ENCODE results near the gene WDR82.

The WDR82 gene

GRCh38 chr3:52210037-52210436, 68.4 kb downstream of the WDR82 start:
- Histone ChIP-seq H4K91ac (ENCODE audit: low read length) (no peak overlapping the region), H3K9ac (ENCODE audit: low read length) (no peak overlapping the region), H3K9me3 (ENCODE audit: control insufficient read depth, low read length) (no peaks in the 10 kb centered on the region), H3K36me3 (ENCODE audit: control insufficient read depth in 1 of 2, insufficient read depth in 2 of 2, low read depth in 1 of 2, low read length in 2 of 2) (peaks cover 60 to 95% of the 10 kb centered on the region in 2 experiments), H3K23ac (ENCODE audit: low read length in 2 of 2) (no peak overlapping the region), H3K27me3 (ENCODE audit: control insufficient read depth in 1 of 2, insufficient read depth in 1 of 2, low read length in 2 of 2) (no peaks in the 10 kb centered on the region), H3K4ac (ENCODE audit: low read depth in 1 of 2, low read length in 2 of 2) (no peak overlapping the region), H2BK120ac (ENCODE audit: low read depth, low read length) (no peak overlapping the region), H3K79me1 (replicated peaks; ENCODE audit: low read length, poor library complexity, severe bottlenecking) (peaks cover 18% of the 10 kb centered on the region), H2AFZ (ENCODE audit: low read depth, low read length) (no peak overlapping the region), H2BK5ac (ENCODE audit: low read depth, low read length, poor library complexity, severe bottlenecking) (no peak overlapping the region), H3K18ac (ENCODE audit: low read depth in 1 of 2, low read length in 2 of 2) (no peak overlapping the region), H4K8ac (ENCODE audit: low read length) (no peak overlapping the region), H2BK12ac (ENCODE audit: low read length in 2 of 2) (no peak overlapping the region), H3K4me1 (ENCODE audit: control insufficient read depth, insufficient read depth, low read depth, low read length) (no peaks in the 10 kb centered on the region), H2BK15ac (ENCODE audit: low read depth, poor library complexity, severe bottlenecking) (no peak overlapping the region), H2AK5ac (ENCODE audit: low read length, severe bottlenecking) (no peak overlapping the region), H3K4me2 (ENCODE audit: low read length, poor library complexity, severe bottlenecking) (no peak overlapping the region), H3K4me3 (ENCODE audit: insufficient read depth in 1 of 2, low read depth in 1 of 2, low read length in 2 of 2) (no peak overlapping the region), H3K14ac (ENCODE audit: low read length in 2 of 2) (no peak overlapping the region), H3K27ac (ENCODE audit: low read length, poor library complexity, severe bottlenecking) (no peak overlapping the region)
- no peak for DNase-seq

DNA sequence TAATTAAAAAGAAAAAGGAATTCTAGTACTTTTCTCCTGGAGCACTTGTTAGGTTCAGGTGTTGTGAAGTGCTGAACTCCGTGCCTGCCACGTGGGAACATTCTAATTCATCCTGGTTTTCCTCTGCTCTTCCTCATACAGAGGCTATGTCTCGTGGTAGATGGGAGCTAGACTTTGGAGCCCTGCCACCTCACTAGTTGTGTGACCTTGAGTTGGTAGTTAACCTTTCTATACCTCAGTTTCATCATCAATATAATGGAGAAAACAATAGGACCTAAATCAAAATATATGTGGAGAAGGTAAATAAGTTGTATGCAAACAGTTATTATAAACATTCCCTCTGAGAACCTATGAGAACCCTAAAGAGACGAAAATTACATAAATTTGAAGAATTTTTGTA, 69.9 kb downstream of the WDR82 start:
- no peak overlapping the region for H3K9ac ChIP-seq (ENCODE audit: low read length)
- H2BK5ac ChIP-seq (ENCODE audit: low read depth, low read length, poor library complexity, severe bottlenecking): no peak overlapping the region
- no peaks in the 10 kb centered on the region for H3K4me1 ChIP-seq (ENCODE audit: control insufficient read depth, insufficient read depth, low read depth, low read length)
- H3K14ac ChIP-seq (ENCODE audit: low read length in 2 of 2): no peak overlapping the region
- no peak overlapping the region for H3K4me3 ChIP-seq (ENCODE audit: insufficient read depth in 1 of 2, low read depth in 1 of 2, low read length in 2 of 2)
- H2BK12ac ChIP-seq (ENCODE audit: low read length in 2 of 2): no peak overlapping the region
- no peak overlapping the region for H3K4ac ChIP-seq (ENCODE audit: low read depth in 1 of 2, low read length in 2 of 2)
- no peak overlapping the region for H3K27ac ChIP-seq (ENCODE audit: low read length, poor library complexity, severe bottlenecking)
- no peak overlapping the region for H3K23ac ChIP-seq (ENCODE audit: low read length in 2 of 2)
- no peak overlapping the region for H2BK120ac ChIP-seq (ENCODE audit: low read depth, low read length)
- H2BK15ac ChIP-seq (ENCODE audit: low read depth, poor library complexity, severe bottlenecking): no peak overlapping the region
- H2AFZ ChIP-seq (ENCODE audit: low read depth, low read length): no peak overlapping the region
- H4K8ac ChIP-seq (ENCODE audit: low read length): no peak overlapping the region
- H3K36me3 ChIP-seq (ENCODE audit: control insufficient read depth in 1 of 2, insufficient read depth in 2 of 2, low read depth in 1 of 2, low read length in 2 of 2): peaks cover 60 to 95% of the 10 kb centered on the region in 2 experiments
- no peak overlapping the region for H4K91ac ChIP-seq (ENCODE audit: low read length)
- no peaks in the 10 kb centered on the region for H3K27me3 ChIP-seq (ENCODE audit: control insufficient read depth in 1 of 2, insufficient read depth in 1 of 2, low read length in 2 of 2)
- peaks cover 23% of the 10 kb centered on the region for H3K79me1 ChIP-seq (replicated peaks; ENCODE audit: low read length, poor library complexity, severe bottlenecking)
- no peak overlapping the region for H2AK5ac ChIP-seq (ENCODE audit: low read length, severe bottlenecking)
- no peak overlapping the region for H3K18ac ChIP-seq (ENCODE audit: low read depth in 1 of 2, low read length in 2 of 2)
- WGBS: 100% methylated on average over 4 of the region's 4 CpGs
- no peak overlapping the region for H3K4me2 ChIP-seq (ENCODE audit: low read length, poor library complexity, severe bottlenecking)
- no peak for DNase-seq
- no peaks in the 10 kb centered on the region for H3K9me3 ChIP-seq (ENCODE audit: control insufficient read depth, low read length)

DNA sequence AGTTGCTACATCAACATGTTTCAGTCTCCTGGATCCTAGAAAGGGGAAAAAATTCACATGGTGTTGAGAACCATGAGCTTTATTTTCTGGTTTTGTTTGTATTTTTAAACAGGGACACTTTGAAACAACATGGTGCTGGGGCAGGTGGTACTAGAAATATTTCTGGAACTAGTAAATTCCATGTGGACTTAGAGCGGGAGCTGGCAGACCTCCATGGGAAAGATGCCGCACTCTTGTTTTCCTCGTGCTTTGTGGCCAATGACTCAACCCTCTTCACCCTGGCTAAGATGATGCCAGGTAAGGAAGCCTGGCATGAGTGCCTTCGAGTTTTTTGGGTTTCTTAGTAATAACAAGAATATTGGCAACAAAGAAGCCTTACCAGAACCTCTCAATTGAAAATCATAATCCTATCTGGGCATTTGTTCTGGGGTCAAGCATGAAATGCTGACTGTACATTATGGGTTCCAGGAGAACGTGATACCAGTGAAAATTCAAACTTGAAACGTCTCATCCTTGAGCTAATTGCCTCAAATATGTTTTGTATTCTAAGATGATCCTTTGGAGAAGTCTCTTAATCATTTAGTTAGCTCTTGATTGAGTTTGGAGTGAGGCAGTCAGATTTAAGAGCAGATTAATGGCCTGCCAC, 72.6 kb downstream of the WDR82 start:
- H2BK120ac ChIP-seq (ENCODE audit: low read depth, low read length): no peak overlapping the region
- DNase-seq: no peak
- WGBS: 96% methylated on average over 5 of the region's 6 CpGs
- H3K27ac ChIP-seq (ENCODE audit: low read length, poor library complexity, severe bottlenecking): no peak overlapping the region
- H2BK12ac ChIP-seq (ENCODE audit: low read length in 2 of 2): no peak overlapping the region
- no peak overlapping the region for H3K14ac ChIP-seq (ENCODE audit: low read length in 2 of 2)
- H3K79me1 ChIP-seq (replicated peaks; ENCODE audit: low read length, poor library complexity, severe bottlenecking): peaks cover 20% of the 10 kb centered on the region
- peaks cover 48 to 96% of the 10 kb centered on the region in 2 experiments for H3K36me3 ChIP-seq (ENCODE audit: control insufficient read depth in 1 of 2, insufficient read depth in 2 of 2, low read depth in 1 of 2, low read length in 2 of 2)
- H4K8ac ChIP-seq (ENCODE audit: low read length): no peak overlapping the region
- no peak overlapping the region for H4K91ac ChIP-seq (ENCODE audit: low read length)
- no peak overlapping the region for H3K23ac ChIP-seq (ENCODE audit: low read length in 2 of 2)
- H2AK5ac ChIP-seq (ENCODE audit: low read length, severe bottlenecking): no peak overlapping the region
- no peak overlapping the region for H3K4ac ChIP-seq (ENCODE audit: low read depth in 1 of 2, low read length in 2 of 2)
- no peak overlapping the region for H3K4me3 ChIP-seq (ENCODE audit: insufficient read depth in 1 of 2, low read depth in 1 of 2, low read length in 2 of 2)
- H2BK5ac ChIP-seq (ENCODE audit: low read depth, low read length, poor library complexity, severe bottlenecking): no peak overlapping the region
- H3K27me3 ChIP-seq (ENCODE audit: control insufficient read depth in 1 of 2, insufficient read depth in 1 of 2, low read length in 2 of 2): no peaks in the 10 kb centered on the region
- no peak overlapping the region for H2AFZ ChIP-seq (ENCODE audit: low read depth, low read length)
- no peaks in the 10 kb centered on the region for H3K4me1 ChIP-seq (ENCODE audit: control insufficient read depth, insufficient read depth, low read depth, low read length)
- no peak overlapping the region for H2BK15ac ChIP-seq (ENCODE audit: low read depth, poor library complexity, severe bottlenecking)
- no peak overlapping the region for H3K9ac ChIP-seq (ENCODE audit: low read length)
- no peak overlapping the region for H3K18ac ChIP-seq (ENCODE audit: low read depth in 1 of 2, low read length in 2 of 2)
- H3K9me3 ChIP-seq (ENCODE audit: control insufficient read depth, low read length): no peaks in the 10 kb centered on the region
- H3K4me2 ChIP-seq (ENCODE audit: low read length, poor library complexity, severe bottlenecking): no peak overlapping the region

Small RNAs within 50 kb of the gene (small RNA-seq; reads per million reads assigned to genes)
- 1.7 reads per million for gene MIR135A1 (ENCODE audit: low read depth)
- gene MIRLET7G (ENCODE audit: low read depth): 7,854 reads per million, percentile 99 among the genes with 10 or more reads in this experiment

All from mesenchymal stem cell (in vitro differentiated cells and primary cell).